ENCODE measurements around the gene BMPR1A.

GRCh38 chr10:86944031-86944419, 187.6 kb downstream of the BMPR1A start:
- TF ChIP-seq ZNF8 (CRISPR knock-in tag; IDR thresholded peaks at IDR 0.05) = no peak
- TF ChIP-seq ZFP3 (CRISPR knock-in tag; IDR thresholded peaks at IDR 0.05) = no peak
- TF ChIP-seq SNAI2 (CRISPR knock-in tag; IDR thresholded peaks at IDR 0.05) = no peak
- no peak for TF ChIP-seq ARNTL (CRISPR knock-in tag; IDR thresholded peaks at IDR 0.05; ENCODE audit: borderline replicate concordance, low read depth)
- no peak for TF ChIP-seq RARB (CRISPR knock-in tag; IDR thresholded peaks at IDR 0.05)
- TF ChIP-seq CSDC2 (CRISPR knock-in tag; IDR thresholded peaks at IDR 0.05) = no peak
- no peak for TF ChIP-seq CREB5 (CRISPR knock-in tag; IDR thresholded peaks at IDR 0.05; ENCODE audit: low read depth)
- no peak for TF ChIP-seq ESRRG (CRISPR knock-in tag; IDR thresholded peaks at IDR 0.05)

All from SK-N-SH treated with all-trans-retinoic acid at 6 μM for 48 hours (cell line).